Measurements from ENCODE around the gene SAMHD1. TPM values are rescaled to one million over a fixed set of nuclear protein-coding genes. Genes with fewer than 3 reads are reported as not detected.
"Not testable (repeated sequence)": the region's sequence is repeated elsewhere in the genome, so short reads cannot be mapped to it uniquely, and the experiment has no call there.

Gene SAMHD1
- total RNA-seq (ENCODE audit: unreplicated experiment): 30.8 TPM
- long read RNA-seq, full-length matches to known transcripts: 5 of 6 reads
- long read RNA-seq, partial matches to known transcripts: 1 of 6 reads
- long read RNA-seq, other reads (novel, unspliced or antisense): 0 of 6 reads

DNA sequence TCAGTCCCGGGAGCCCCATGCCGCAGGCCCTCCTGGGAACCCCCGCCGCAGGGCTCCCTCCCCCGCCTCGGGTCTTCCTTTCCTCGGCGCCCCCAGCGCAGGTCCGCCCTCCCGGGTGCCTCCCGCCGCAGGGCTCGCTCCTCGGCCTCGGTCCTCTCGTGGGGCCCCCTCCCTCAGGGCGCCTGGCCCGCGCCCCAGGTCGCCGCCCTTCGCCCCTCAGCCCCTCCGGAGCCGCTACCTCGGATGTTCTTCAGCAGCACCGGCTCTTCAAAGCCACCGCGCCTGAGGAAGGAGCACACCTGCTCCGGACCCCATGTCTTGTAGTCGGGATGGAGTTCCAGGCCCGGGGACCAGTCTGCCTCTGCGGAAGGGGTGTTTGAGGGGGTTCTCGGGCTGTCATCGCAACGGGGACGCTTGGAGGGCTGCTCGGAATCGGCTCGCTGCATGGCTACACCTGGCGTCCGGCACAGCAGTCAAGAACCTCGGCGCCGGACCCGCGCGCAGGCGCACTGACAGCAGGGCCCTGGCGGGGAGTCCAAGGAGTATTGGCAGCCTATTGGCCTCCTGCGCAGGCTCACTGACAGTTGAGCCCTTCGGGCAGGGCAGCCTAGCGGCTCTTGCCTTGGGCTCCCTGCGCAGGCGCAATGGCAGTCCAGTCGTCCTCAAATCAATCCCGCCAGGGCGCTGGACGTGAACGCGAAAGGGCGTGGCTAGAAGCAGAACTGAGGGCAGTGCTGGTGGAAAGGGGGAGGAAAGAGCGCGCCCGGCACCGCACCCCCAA is at the start of gene SAMHD1:
Gene SAMHD1, minus strand, starts transcription at position 511 of the 781 bp plus-strand sequence. Its CDS starts 65 bp downstream, at position 446.
- Mint-ChIP-seq H3K9me3 (ENCODE audit: unreplicated experiment) (no peaks in the 10 kb centered on the region), H3K4me3 (ENCODE audit: unreplicated experiment) (peak within 1 kb of the TSS; percentile 96), H3K36me3 (ENCODE audit: unreplicated experiment) (no peaks in the 10 kb centered on the region), H3K27ac (ENCODE audit: unreplicated experiment) (peak within 1 kb of the TSS; percentile 52), H3K27me3 (ENCODE audit: unreplicated experiment) (peaks cover 5% of the 10 kb centered on the region), H3K4me1 (ENCODE audit: low read depth, unreplicated experiment) (peaks cover 4% of the 10 kb centered on the region)
- TF ChIP-seq CTCF (IDR thresholded peaks at IDR 0.05; ENCODE audit: partially characterized antibody, unreplicated experiment): no peak
- peak; percentile 96 for DNase-seq

DNA sequence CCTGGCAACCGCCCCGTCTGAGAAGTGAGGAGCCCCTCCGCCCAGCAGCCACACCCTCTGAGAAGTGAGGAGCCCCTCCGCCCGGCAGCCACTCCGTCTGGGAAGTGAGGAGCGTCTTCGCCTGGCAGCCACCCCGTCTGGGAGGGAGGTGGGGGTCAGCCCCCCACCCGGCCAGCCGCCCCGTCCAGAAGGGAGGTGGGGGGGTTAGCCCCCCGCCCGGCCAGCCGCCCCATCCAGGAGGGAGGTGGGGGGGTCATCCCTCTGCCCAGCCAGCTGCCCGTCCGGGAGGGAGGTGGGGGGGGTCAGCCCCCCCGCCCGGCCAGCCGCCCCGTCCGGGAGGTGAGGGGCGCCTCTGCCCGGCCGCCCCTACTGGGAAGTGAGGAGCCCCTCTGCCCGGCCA is 48.7 kb upstream of the SAMHD1 start:
- not testable (repeated sequence) for H3K4me3 Mint-ChIP-seq (ENCODE audit: unreplicated experiment); H3K36me3 Mint-ChIP-seq (ENCODE audit: unreplicated experiment); H3K9me3 Mint-ChIP-seq (ENCODE audit: unreplicated experiment); DNase-seq; H3K4me1 Mint-ChIP-seq (ENCODE audit: low read depth, unreplicated experiment); H3K27ac Mint-ChIP-seq (ENCODE audit: unreplicated experiment); H3K27me3 Mint-ChIP-seq (ENCODE audit: unreplicated experiment)

GRCh38 chr20:36998652-36999051 is 47.1 kb upstream of the SAMHD1 start:
- no peaks in the 10 kb centered on the region for H3K27me3 Mint-ChIP-seq (ENCODE audit: unreplicated experiment)
- peaks cover 2% of the 10 kb centered on the region for H3K9me3 Mint-ChIP-seq (ENCODE audit: unreplicated experiment)
- DNase-seq: no peak
- peaks cover 17% of the 10 kb centered on the region for H3K36me3 Mint-ChIP-seq (ENCODE audit: unreplicated experiment)
- peak overlapping the region; percentile 12 for H3K27ac Mint-ChIP-seq (ENCODE audit: unreplicated experiment)
- TF ChIP-seq CTCF (IDR thresholded peaks at IDR 0.05; ENCODE audit: partially characterized antibody, unreplicated experiment): no peak
- H3K4me3 Mint-ChIP-seq (ENCODE audit: unreplicated experiment): no peak overlapping the region
- H3K4me1 Mint-ChIP-seq (ENCODE audit: low read depth, unreplicated experiment): no peaks in the 10 kb centered on the region

DNA sequence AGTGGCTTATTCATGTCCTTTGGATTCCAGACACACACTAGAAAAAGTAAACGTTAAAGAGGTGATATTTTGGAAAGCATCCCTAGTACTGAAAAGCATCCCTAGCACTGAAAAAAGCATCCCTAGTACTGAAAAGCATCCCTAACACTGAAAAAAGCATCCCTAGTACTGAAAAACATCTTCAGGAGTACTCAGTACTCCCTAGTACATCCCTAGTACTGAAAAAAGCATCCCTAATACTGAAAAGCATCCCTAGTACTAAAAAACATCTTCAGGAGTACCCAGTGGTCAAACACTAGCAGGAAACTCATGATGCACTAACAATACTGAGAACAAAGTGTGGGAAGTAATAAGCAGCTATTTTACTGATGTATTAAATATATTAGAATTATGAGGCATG is 45.6 kb upstream of the SAMHD1 start:
- Mint-ChIP-seq H3K9me3 (ENCODE audit: unreplicated experiment) (peaks cover 8% of the 10 kb centered on the region), H3K4me3 (ENCODE audit: unreplicated experiment) (no peak overlapping the region)

GRCh38 chr20:36994221-36994620 is 42.7 kb upstream of the SAMHD1 start:
- H3K27me3 Mint-ChIP-seq (ENCODE audit: unreplicated experiment); H3K4me1 Mint-ChIP-seq (ENCODE audit: low read depth, unreplicated experiment); DNase-seq; H3K9me3 Mint-ChIP-seq (ENCODE audit: unreplicated experiment); H3K4me3 Mint-ChIP-seq (ENCODE audit: unreplicated experiment); H3K27ac Mint-ChIP-seq (ENCODE audit: unreplicated experiment): not testable (repeated sequence)
- peaks cover 25% of the 10 kb centered on the region for H3K36me3 Mint-ChIP-seq (ENCODE audit: unreplicated experiment)

More for the DNA sequence above, 45.6 kb upstream of the SAMHD1 start:
- Mint-ChIP-seq H3K27ac (ENCODE audit: unreplicated experiment) (no peak overlapping the region), H3K4me1 (ENCODE audit: low read depth, unreplicated experiment) (no peaks in the 10 kb centered on the region), H3K36me3 (ENCODE audit: unreplicated experiment) (peaks cover 25% of the 10 kb centered on the region), H3K27me3 (ENCODE audit: unreplicated experiment) (peaks cover 2% of the 10 kb centered on the region)
- no peak for DNase-seq
- no peak for TF ChIP-seq CTCF (IDR thresholded peaks at IDR 0.05; ENCODE audit: partially characterized antibody, unreplicated experiment)

DNA sequence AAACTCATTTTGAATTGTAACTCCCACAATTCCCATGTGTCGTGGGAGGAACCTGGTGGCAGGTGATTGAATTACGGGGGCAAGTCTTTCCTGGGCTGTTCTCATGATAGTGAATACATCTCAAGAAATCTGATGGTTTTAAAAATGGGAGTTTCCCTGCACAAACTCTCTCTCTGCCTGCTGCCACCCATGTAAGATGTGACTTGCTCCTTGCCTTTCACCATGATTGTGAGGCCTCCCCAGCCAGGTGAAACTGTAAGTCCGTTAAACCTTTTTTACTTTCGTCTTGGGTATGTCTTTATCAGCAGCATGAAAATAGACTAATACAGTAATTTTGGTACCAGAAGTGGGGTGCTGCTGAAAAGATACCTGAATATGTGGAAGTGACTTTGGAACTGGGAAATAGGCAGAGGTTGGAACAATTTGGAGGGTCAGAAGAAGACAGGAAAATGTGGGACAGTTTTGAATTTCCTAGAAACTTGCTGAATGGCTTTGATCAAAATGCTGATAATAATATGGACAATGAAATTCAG is 41.4 kb upstream of the SAMHD1 start:
- H3K27me3 Mint-ChIP-seq (ENCODE audit: unreplicated experiment): peaks cover 4% of the 10 kb centered on the region
- DNase-seq: no peak
- no peaks in the 10 kb centered on the region for H3K4me1 Mint-ChIP-seq (ENCODE audit: low read depth, unreplicated experiment)
- no peak for TF ChIP-seq CTCF (IDR thresholded peaks at IDR 0.05; ENCODE audit: partially characterized antibody, unreplicated experiment)
- H3K27ac Mint-ChIP-seq (ENCODE audit: unreplicated experiment): no peak overlapping the region
- peaks cover 8% of the 10 kb centered on the region for H3K9me3 Mint-ChIP-seq (ENCODE audit: unreplicated experiment)
- no peak overlapping the region for H3K4me3 Mint-ChIP-seq (ENCODE audit: unreplicated experiment)
- H3K36me3 Mint-ChIP-seq (ENCODE audit: unreplicated experiment): peaks cover 25% of the 10 kb centered on the region
